GM19395 (cell line): Measurements from ENCODE around the gene DNAH7.
A peak's percentile ranks its signal among the peaks of the same experiment; 100 is the strongest.
"Not testable (repeated sequence)": the region's sequence is repeated elsewhere in the genome, so short reads cannot be mapped to it uniquely, and the experiment has no call there.

Experiments used
- ATAC-seq: cut with Tn5 transposase; IDR thresholded peaks from one replicate; pipeline ENCODE4 v1.9.1; 2021; ENCODE audit warnings: mild to moderate bottlenecking, moderate library complexity; ENCODE audit not compliant: unreplicated experiment

The DNAH7 gene

DNA sequence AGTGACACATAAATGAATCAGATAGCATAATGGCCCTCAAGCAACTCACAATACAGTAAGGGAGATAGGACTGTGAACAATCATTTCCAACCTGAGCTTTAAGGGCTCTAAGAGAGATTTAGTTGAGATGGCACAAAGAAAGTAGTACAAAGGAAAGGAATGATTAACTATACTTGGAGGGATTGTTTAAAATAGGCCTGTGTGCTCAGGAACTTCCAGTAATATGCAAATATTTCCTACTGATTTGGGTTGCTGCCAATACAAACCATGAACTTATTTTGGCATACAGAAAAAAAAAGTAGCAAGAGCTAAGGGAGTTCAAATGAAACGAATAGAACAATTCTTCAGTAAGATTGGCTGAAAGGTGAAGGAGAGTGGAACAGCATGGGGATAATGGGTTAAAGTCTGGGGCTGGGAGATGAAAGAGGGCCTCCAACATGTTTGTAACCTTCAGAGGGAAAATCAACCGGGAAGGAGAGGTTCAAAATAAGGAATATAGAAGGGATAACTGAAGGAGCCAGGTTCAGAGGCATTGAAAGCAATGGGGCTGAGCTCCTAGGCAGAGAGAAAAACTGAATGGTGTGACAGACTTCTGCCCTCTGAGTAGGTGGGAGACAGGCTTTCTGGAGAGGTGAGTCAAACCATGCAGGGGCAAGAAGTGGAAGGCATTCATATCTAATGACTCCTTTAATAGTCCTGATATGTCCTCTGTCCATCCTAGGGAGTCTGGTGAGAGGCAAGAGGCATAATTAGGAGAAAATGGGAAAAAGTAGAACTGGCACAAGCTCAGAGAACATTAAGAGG, 83.5 kb downstream of the DNAH7 start:
- ATAC-seq: no peak

DNA sequence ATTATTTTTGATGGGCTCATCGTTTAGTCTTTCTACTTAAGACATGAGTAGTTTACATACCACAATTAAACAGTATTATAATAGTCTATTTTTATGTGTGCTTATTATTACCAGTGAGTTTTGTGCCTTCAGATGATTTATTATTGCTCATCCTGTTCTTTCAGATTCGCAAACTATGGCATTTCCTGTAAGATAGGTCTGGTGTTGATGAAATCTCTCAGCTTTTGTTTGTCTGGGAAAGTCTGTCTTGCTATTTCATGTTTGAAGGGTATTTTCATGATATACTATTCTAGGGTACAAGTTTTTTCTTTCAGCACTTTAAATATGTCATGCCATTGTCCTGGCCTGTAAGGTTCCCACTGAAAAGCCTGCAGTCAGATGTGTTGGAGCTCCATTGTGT, 101.3 kb downstream of the DNAH7 start:
- ATAC-seq: no peak

DNA sequence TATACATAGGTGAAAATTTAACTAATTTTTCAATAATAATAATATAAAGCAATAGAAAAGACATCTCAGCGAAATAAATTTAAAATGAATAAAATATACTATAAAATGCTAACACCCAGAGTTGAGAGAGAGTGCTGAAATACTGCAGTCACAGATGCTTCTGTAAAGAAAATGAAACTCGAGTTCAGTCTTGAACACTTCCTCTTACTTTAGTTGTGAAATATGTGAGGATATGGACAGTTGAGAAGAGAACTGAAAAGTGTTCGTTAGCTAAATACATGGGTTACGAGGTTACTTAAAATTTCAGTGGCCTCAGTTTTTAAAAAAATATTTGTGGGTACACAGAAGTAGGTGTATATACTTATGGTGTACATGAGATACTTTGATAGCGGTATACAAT, 106.8 kb downstream of the DNAH7 start:
- ATAC-seq: peak; percentile 97

DNA sequence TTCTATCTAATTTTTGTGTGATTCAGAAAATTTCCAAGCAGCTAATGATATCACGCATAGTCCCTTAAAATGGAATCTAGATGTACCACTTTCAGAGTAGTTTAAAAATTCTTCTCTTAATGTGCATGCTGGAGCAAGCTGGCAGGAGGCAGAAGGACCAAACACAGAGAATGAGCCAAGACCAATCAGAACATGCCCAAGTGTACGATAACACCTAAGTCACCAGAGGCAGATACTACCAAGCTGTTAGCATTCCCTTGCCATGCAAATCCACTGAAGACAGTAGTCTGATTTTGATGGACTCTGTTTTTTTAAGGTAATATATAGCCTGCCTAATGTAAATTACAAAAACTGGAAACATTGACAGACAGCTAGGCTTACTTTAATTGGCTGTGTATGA, 109.3 kb downstream of the DNAH7 start:
- no peak for ATAC-seq

DNA sequence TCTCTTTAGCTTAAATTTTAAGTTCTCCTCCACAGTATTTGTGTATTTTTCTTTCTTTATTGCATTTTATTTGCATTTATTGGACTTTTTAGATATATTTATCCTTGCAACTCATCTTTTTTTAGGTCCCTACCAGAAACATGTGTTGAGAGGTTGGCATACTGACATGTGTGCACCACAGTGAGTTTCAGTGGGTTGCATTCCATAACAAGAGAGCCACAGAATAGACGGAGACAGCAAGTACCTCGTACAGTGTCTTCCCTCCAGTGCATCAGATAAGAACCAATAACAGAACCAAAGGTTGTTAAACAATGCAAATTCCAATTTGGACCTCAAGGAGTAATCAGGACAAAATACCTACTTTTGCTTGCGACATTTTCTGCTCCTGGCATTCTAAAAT, 111.9 kb downstream of the DNAH7 start:
- no peak for ATAC-seq

DNA sequence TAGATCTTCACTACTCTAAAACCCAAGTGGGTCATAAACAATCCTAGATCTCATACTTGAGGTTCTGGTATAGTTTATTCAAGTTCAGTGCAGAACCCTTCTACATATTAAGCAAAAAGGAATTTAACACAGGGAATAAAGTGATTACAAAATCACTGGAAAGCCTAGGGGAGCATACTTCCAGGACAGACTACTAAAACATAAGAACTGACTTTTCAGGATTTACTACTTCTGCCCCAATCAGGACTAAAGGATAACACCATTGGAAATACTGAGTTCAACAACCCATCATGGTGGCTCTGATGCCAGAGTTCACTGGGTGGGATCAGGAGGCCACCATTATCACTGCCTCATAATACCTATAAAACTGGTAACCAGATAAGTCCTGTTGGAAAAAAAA, 123.6 kb downstream of the DNAH7 start:
- no peak for ATAC-seq

DNA sequence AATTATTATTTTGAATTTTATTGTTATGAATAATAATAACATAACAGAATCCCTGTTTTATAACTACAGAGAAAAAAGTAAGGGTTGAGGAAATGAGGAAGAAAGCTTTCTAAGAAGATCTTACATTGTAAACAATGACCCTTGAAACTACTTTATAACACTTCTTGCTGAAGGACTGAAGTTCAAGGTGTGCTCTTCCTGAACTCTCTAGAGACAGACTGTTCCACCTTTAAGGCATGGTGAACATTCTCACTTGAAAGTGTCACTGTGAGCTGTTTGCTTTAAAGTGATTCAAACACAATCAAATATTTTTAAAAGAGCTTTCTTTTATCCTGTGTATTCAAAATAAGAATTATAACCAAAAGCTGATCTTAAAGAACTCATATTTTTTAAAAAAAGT, 131.5 kb downstream of the DNAH7 start:
- no peak for ATAC-seq

DNA sequence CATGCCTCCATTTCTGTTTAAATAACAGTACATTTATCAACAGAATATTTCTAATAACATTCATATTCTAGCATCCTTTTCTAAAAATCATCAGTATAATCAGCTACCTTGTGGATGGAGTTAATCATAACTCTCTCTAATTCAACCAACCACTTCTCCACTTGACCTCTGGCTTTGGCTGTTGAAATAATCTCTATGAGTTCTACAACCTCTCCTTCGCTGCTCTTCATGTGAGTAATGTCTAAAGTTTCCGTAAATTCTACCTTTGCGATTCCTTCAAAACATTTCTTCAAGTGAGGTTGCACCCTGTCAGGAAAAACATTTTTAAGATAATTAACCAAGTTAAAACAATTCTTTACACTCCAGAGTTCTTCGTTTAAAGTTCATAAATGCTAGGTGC, 134.2 kb downstream of the DNAH7 start:
- no peak for ATAC-seq

DNA sequence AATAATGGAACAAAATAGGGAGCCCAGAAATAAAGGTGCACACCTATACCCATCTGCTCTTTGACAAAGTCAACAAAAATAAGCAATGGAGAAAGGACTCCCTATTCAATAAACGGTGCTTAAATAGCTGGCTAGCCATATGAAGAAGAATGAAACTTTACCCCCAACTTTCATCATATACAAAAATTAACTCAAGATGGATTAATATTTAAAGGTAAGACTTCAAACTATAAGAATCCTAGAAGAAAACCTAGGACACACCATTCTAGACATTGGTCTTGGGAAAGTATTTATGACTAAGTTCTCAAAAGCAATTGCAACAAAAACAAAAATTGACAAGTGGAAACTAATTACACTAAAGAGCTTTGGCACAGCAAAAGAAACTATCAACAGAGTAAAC, 139.1 kb downstream of the DNAH7 start:
- no peak for ATAC-seq

DNA sequence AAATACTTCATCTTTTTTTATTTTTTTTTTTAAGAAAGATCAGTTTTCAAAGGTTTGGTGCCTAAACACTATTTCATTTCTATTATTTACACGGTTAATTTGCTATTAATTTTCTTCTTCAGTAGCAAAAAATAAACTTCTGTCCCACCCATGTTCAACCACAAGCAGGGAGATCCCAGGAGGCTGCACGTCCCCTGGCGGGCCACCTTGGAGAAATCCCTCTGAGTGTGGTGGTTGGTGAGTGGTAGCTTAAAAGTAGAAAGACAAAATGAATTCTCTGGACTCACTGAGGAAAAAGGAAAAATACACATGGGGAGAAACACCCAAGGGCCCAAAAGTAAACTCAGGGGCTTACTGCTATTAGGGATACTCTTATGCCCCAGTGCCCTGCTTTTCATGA, 143.5 kb downstream of the DNAH7 start:
- no peak for ATAC-seq

DNA sequence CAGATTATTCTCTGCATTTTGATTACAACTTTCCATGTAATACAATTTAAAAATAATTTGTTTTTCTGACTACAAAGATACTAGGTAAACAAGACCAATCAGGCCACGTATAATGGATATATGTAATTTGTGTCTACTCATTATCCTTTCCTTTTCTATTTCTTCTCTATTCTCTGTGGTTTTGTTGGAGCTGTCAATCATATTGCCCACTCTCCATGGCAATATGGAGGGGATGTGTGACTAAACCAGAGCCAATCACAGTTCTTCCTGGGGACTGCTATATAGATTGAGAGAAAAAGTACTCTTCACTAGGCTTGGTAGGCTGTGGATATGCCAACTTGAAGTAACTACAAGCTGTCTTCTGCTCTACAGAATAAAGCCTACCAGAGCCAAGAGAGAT, 144.7 kb downstream of the DNAH7 start:
- no peak for ATAC-seq

DNA sequence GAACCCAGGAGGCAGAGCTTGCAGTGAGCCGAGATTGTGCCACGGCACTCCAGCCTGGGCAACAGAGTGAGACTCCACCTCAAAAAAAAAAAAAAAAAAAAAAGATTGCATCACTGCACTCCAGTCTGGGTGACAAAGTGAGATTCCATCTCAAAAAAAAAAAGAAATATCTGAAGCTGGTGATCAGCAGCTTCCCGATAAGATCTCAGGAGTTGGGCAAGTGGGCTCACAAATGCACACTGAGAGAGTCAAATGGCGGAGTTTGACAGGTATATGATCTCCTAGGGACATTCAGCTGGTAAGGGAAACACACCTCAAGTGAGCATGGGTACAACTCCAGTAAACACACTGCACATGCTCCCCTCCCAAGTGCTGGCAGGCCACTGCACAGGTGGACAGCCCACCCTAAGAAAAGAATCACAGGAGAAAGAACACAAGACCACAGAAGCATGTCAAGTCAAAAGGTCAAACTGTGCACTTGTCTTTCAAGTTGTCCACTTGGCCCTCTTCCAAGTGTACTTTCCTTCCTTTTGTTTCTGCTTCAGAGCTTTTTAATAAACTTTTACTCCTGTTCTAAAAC, 151.5 kb downstream of the DNAH7 start:
- ATAC-seq: not testable (repeated sequence)

DNA sequence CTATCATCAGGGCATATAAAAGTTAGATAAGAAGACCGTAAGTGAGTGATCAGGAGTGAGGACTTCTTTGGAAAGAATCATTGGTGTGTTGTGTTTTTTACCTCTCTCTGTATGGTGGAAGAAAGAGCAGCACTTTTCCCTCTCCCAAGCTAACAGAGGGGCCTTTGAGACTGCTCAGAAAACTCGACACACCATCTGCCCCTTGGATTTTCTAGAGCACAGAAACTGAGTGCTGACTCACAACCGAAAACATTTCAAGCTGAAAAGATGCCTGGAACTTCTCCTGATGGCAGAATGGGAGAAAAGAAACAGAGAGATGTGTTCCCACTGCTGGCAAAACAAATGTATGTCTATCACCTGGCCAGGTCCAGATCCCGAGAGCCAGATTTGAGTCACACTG, 156.6 kb downstream of the DNAH7 start:
- no peak for ATAC-seq

DNA sequence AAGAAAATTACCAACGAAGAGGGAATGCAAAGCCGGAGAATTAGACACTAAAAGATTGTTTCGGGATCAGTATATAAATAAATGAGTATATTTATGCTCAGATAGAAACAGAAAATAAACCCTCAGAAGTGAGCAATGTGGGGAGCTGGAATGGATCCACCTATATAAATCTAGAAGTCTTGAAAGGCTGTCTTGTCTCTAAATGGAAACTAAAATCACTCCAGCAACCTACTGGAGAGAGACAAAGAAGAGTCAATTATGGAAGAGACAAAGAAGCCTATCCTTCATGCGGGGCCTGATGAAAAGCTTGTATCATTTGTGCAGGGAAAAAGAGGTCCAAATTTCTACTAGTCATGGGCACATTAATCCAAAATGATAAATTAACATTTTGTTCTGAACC, 158.1 kb downstream of the DNAH7 start:
- ATAC-seq: no peak

DNA sequence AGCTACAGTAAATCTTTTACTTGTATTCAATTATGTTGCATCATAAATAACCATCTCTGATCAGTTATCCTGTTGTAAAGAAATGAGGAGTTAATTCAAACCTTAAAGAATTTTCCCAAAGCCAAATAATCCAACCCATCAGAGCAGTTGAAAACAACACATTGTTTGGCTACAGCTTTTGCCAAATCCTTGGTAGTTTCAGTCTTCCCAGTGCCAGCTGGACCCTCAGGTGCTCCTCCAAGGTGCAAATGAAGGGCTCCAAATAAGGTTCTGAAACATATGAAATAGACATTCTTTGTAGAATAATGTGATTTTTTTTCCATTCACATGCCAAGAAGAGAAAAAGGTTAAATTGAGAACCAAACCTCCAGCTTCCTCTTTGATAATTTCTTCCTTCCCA, 158.7 kb downstream of the DNAH7 start:
- no peak for ATAC-seq

DNA sequence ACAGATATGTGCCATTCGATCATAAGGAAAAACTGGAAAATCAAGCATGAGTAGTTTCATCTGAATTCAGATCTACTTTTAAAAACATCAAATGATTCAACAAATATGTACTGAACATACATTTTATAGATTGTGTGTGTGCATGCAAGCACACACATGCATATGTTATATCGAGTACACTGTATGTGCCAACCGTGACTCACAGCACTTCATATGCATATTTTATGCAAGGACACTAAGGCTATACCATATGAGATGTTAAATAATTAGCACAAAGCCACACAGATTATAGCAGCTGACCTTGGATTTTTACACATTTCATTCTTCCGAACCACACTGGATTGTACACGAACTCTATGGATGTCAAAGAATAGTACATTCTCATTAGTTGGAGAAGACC, 161.2 kb downstream of the DNAH7 start:
- no peak for ATAC-seq

DNA sequence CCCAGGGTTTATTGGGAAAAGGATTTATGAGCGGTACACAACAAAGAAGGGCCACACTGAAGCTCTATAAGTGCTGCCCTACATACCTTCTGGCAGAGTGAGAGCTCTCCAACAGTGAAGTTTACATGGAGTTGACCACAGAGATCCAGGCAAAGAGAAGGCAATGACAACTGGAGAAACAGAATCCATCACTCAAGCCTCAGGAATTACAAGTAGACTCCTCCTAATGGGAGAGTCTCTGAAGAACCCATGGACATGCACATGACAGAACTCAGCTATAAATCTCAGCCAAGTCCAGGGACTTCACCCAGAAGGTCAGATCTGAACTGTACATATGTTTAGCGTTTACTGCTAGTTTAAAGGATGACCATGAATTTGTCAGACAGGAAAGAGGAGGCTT, 164.7 kb downstream of the DNAH7 start:
- ATAC-seq: no peak

DNA sequence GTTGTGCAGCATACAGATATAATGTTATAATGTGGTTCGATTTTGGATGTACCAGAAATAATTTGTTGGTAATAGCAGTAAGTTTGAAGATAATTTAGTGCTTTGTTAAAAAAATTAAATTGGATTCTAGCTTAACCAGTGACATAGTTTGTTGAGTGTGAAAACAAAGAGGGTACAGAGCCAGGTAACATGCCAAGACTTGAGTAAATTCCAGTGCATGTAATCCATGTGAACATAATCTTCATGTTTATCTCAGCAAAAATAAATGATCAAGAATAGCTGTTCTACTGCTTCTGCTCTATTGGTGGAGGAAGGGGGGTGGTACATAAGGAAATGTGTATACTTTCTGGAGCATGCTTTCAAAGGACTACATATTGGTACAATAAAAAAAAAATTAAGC, 165.8 kb downstream of the DNAH7 start:
- no peak for ATAC-seq

DNA sequence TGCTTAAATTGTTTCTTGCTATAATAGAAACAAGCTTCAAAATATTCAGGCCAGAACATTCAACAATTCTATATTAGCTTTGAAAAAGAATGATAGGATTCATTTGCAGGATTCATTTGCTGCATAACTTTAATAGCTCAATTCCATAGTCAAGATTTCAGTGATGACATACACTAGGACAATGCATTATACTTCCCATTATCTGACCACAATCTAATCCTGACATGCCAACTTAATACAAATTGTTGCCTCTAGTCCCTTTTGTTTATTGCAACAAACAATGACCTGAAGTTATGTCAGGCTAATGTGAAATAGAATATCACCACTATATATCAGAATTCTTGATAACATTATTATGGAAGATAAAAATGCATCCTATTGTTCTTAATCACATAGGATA, 169.4 kb downstream of the DNAH7 start:
- no peak for ATAC-seq

DNA sequence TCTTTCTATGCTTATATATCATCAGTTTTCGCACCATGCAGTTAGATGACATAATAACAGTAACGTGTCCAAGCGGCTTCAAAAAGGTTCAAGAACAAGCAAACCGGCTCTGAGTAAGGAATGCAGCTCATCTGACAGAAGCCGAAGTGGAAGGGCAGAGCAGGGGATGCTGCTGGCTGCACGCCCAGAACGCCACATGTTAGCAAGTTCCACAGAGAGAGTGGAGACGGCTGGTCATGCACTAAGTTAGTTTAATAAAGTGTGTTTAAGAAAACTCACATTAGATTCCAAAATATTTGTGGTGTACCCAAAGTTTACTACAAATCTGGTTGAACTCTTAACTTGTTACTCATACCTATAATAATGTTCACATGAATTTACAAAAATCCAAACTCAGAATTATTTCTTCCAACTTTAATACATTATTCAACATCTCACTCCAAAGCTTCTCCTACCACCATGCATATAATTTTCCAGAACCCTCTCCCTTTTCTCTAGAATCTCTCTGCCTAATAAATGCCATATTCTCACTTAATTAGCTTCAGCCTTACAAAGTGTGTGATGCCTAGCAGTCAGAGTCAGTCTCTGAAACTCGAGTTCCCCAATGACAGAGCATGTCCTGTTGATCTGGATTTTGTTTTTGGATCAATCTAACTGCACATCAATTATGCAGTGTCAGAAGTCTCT, 170.0 kb downstream of the DNAH7 start:
- no peak for ATAC-seq

DNA sequence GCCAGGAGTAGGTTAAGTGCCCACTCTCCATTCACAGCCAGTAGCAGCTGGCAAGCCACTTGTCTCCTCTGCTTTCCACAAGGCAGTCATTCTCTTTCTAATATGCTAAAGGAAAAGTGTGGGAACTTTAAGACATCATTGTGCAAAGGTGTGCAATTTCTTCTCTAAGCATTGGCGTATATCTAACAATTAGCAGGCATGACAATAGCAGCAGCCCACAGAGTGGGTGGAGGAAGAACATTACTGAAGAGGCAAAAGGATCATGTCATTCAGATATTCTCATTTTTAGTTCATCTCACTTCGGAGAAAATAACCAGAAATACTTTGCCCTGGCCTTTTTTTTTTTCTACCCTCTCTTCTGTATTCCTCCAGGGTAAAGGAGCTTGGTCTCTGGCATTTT, 177.6 kb downstream of the DNAH7 start:
- no peak for ATAC-seq

DNA sequence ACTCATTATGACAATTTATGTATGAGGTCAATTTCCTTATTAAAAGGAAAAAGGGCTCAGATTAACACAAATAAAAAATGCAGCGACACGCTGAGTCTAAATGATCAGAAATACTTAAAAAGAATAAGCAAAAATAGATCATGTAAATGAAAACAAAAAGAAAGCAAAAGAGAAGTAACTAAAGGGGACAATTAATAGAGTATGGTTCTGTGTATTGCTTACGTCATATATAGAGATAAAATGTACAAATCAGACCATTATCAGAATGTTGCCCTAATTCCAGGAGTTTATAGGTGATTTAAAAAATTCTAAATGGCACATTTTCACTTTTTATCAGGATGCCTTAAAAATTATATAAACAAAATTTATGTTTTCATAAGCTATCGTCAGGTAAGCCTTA, 189.5 kb downstream of the DNAH7 start:
- no peak for ATAC-seq
